Stimulated activated CD8-positive, alpha-beta memory T cell treated with anti-CD3 and anti-CD28 coated beads, Interleukin-15, amount 100 ng/mL, for 1 hour (primary cell): ENCODE results near the gene DHFR.
"Not testable (repeated sequence)": the region's sequence is repeated elsewhere in the genome, so short reads cannot be mapped to it uniquely, and the experiment has no call there.

Experiments used
- DNase-seq: peaks from one replicate; pipeline ENCODE4 v3.0.0-alpha.2; 2020; ENCODE audit warnings: low read depth

Gene DHFR

GRCh38 chr5:80594810-80595209, 60.0 kb downstream of the DHFR start:
- DNase-seq, result no peak

- DNase-seq, result no peak
Measured at GRCh38 chr5:80592761-80593160, 62.0 kb downstream of the DHFR start.

GRCh38 chr5:80592105-80592504, 62.7 kb downstream of the DHFR start:
- no peak for DNase-seq

- no peak for DNase-seq
Measured at GRCh38 chr5:80591352-80591751, 63.4 kb downstream of the DHFR start.

- no peak for DNase-seq
Measured at GRCh38 chr5:80590766-80591165, 64.0 kb downstream of the DHFR start.

GRCh38 chr5:80588858-80589540, 65.8 kb downstream of the DHFR start:
- DNase-seq, result no peak

- no peak for DNase-seq
Measured at GRCh38 chr5:80584770-80585169, 70.0 kb downstream of the DHFR start.

- not testable (repeated sequence) for DNase-seq
Measured at GRCh38 chr5:80580291-80580690, 74.5 kb downstream of the DHFR start.

- no peak for DNase-seq
Measured at GRCh38 chr5:80579050-80579449, 75.7 kb downstream of the DHFR start.

GRCh38 chr5:80577707-80578106, 77.1 kb downstream of the DHFR start:
- DNase-seq, result no peak

- DNase-seq, result no peak
Measured at GRCh38 chr5:80576383-80576782, 78.4 kb downstream of the DHFR start.
